Activated gamma-delta T cell treated with anti-CD3 and anti-CD28 coated beads, Interleukin-2, amount 50 U/mL, for 16 hours (primary cell): ENCODE results near the gene MDFIC.
"Not testable (repeated sequence)": the region's sequence is repeated elsewhere in the genome, so short reads cannot be mapped to it uniquely, and the experiment has no call there.

ENCODE experiments used
- DNase-seq: peaks from one replicate; pipeline ENCODE4 v3.0.0-alpha.2; 2020; ENCODE audit warnings: low read depth

MDFIC gene

GRCh38 chr7:114922026-114922651 lies at the start of gene MDFIC:
Gene MDFIC (plus strand): TSS chr7:114922094. CDS start chr7:114923034, 940 bp downstream.
- peak; percentile 41 for DNase-seq

- DNase-seq = no peak
Measured at GRCh38 chr7:114874170-114874569, 47.7 kb upstream of the MDFIC start.

GRCh38 chr7:114875186-114875585 lies 46.7 kb upstream of the MDFIC start:
- no peak for DNase-seq

- no peak for DNase-seq
Measured at GRCh38 chr7:114879554-114879953, 42.3 kb upstream of the MDFIC start.

- no peak for DNase-seq
Measured at GRCh38 chr7:114885836-114886235, 36.1 kb upstream of the MDFIC start.

GRCh38 chr7:114886241-114886640 lies 35.7 kb upstream of the MDFIC start:
- DNase-seq = no peak

GRCh38 chr7:114889116-114889515 lies 32.8 kb upstream of the MDFIC start:
- not testable (repeated sequence) for DNase-seq

- no peak for DNase-seq
Measured at GRCh38 chr7:114889646-114890285, 32.1 kb upstream of the MDFIC start.

GRCh38 chr7:114890561-114890960 lies 31.3 kb upstream of the MDFIC start:
- no peak for DNase-seq

GRCh38 chr7:114900127-114900526 lies 21.8 kb upstream of the MDFIC start:
- DNase-seq = no peak

GRCh38 chr7:114901771-114902170 lies 20.1 kb upstream of the MDFIC start:
- no peak for DNase-seq

- no peak for DNase-seq
Measured at GRCh38 chr7:114903131-114903530, 18.8 kb upstream of the MDFIC start.

GRCh38 chr7:114910787-114911186 lies 11.1 kb upstream of the MDFIC start:
- no peak for DNase-seq

- DNase-seq = no peak
Measured at GRCh38 chr7:114911411-114911810, 10.5 kb upstream of the MDFIC start.

GRCh38 chr7:114916261-114916892 lies 5.5 kb upstream of the MDFIC start:
- DNase-seq = peak; percentile 17

GRCh38 chr7:114917211-114917839 lies 4.6 kb upstream of the MDFIC start:
- no peak for DNase-seq

GRCh38 chr7:114919587-114919986 lies 2.3 kb upstream of the MDFIC start:
- DNase-seq = no peak

- DNase-seq = no peak
Measured at GRCh38 chr7:114921631-114922025, 266 bp upstream of the MDFIC start.

- peak; percentile 26 for DNase-seq
Measured at GRCh38 chr7:114922652-114923402, 933 bp downstream of the MDFIC start.

GRCh38 chr7:114923403-114923713 lies 1.5 kb downstream of the MDFIC start:
- DNase-seq = no peak

GRCh38 chr7:114924038-114924712 lies 2.3 kb downstream of the MDFIC start:
- no peak for DNase-seq

GRCh38 chr7:114925434-114925833 lies 3.5 kb downstream of the MDFIC start:
- DNase-seq = no peak
